ENCODE measurements around the gene MACROH2A1. TPM values are rescaled to one million over a fixed set of nuclear protein-coding genes. Genes with fewer than 3 reads are reported as not detected.

MACROH2A1 gene
- total and polyA plus RNA-seq, 2 donors from 2014 or later = 99.4 to 144 TPM

DNA sequence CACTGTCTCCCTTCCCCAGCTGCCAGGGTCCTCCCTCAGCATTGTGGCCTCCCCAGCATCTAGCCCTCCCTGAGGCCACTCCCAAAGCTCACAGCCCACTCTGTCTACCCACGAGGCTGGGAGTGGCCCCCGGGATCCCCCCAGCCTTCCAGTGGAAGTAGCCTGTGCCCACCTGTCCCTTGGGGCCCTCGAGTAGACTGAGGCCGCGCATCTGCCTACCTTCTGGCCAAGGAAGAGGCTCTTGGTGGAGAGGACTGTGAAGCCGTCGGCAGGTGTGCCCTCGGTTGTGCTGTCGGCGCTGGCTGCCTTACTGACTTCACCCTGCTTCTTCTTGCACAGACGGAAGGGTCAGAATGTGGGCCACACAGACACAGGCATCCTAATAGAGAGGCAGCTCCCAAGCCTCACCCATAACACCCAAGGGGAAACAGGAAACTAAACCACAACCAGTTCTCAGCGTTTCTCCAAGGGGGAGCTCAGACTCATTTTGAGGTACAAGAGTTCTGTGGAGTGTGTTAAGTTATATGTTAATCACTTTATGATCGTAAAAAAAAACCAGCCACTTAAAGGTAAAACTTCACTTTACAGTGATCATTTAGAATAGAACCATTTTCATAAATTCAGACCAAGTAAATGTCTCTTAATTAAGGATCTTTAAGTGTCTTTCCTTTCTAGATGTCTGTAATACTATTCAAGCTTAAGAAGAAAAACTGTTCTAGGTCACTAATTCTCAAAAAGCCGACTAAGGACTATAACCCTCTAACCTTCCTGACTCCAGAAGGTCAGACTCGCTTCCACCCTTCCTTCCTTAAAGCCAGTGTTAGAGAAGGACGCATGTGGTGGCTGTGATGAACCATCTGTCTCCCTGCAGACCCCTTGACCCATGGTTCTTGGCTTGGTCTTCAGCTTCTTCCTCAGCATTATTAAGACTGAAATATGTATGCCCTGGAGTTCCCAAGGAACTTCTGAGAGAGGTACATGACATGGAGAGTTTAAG lies 38.5 kb downstream of the MACROH2A1 start:
- Histone ChIP-seq H3K4me3 (ENCODE audit: low read length in 3 of 3) (no peak overlapping the region), H3K9me3 (ENCODE audit: control insufficient read depth in 2 of 3, insufficient read depth in 1 of 3, low read length in 3 of 3) (no peaks in the 10 kb centered on the region), H3K27ac (ENCODE audit: low read depth in 2 of 2, low read length in 2 of 2) (no peak overlapping the region), H3K9ac (ENCODE audit: low read length in 3 of 3) (no peak overlapping the region), H3K27me3 (ENCODE audit: control insufficient read depth, insufficient read depth, low read length) (no peaks in the 10 kb centered on the region), H3K36me3 (ENCODE audit: control insufficient read depth in 2 of 3, insufficient read depth in 3 of 3, low read length in 3 of 3) (peaks cover 0 to 8% (median 6%) of the 10 kb centered on the region in 3 donors), H3K4me1 (ENCODE audit: control insufficient read depth in 2 of 3, insufficient read depth in 2 of 3, low read depth in 1 of 3, low read length in 3 of 3) (peaks cover 0 to 5% (median 0%) of the 10 kb centered on the region in 3 donors)
- no peak for FAIRE-seq
- intact Hi-C loops (cut with DNase I) = no loop called here
- no peak for DNase-seq
- TF ChIP-seq, protein P1, sequence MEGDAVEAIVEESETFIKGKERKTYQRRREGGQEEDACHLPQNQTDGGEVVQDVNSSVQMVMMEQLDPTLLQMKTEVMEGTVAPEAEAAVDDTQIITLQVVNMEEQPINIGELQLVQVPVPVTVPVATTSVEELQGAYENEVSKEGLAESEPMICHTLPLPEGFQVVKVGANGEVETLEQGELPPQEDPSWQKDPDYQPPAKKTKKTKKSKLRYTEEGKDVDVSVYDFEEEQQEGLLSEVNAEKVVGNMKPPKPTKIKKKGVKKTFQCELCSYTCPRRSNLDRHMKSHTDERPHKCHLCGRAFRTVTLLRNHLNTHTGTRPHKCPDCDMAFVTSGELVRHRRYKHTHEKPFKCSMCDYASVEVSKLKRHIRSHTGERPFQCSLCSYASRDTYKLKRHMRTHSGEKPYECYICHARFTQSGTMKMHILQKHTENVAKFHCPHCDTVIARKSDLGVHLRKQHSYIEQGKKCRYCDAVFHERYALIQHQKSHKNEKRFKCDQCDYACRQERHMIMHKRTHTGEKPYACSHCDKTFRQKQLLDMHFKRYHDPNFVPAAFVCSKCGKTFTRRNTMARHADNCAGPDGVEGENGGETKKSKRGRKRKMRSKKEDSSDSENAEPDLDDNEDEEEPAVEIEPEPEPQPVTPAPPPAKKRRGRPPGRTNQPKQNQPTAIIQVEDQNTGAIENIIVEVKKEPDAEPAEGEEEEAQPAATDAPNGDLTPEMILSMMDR (IDR thresholded peaks at IDR 0.05; ENCODE audit: borderline replicate concordance, extremely low read depth, insufficient read depth) = no peak

DNA sequence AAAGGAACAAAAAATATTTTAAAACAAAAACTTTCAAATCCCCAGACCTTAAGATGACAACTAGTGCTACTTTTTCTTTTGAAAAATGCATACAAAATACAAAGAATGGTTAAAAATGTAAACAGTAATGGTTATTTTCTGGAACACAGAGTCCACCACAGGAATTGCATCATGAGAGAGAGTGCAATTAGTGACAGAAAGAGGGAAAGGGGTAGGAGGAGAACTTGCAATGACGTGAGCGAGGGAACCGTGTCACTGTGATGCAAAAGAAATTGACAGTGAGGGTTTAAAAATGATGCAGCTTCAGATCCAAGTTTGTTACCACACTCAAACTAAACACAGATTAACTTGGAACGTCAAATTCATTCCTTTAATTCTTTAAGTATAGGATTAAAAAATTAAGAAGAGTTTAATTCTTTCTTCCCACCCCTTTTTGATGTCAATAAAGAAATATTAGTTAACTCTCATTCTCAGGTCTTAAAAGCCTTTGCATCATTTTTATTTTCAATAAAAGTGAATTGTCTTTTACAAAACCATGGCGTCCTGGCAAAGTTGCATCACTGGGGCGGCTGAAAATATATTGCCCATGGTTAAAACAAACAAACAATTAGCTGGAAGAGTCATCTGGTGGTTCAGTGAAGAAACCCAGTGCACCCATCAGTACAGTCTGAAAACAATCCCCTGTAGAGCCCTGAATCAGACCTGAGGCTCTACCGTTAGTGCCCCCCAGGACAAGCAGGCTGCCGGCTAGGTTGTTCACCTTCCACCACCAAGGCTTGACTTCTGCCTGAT lies 39.5 kb downstream of the MACROH2A1 start:
- H3K9ac ChIP-seq (ENCODE audit: low read length in 3 of 3) = no peak overlapping the region
- TF ChIP-seq, protein P1 (IDR thresholded peaks at IDR 0.05; ENCODE audit: borderline replicate concordance, extremely low read depth, insufficient read depth) = no peak
- no peak overlapping the region for H3K4me3 ChIP-seq (ENCODE audit: low read length in 3 of 3)
- FAIRE-seq (no peak), DNase-seq (no peak)
- H3K27me3 ChIP-seq (ENCODE audit: control insufficient read depth, insufficient read depth, low read length) = no peaks in the 10 kb centered on the region
- peaks cover 0 to 5% (median 0%) of the 10 kb centered on the region in 3 donors for H3K4me1 ChIP-seq (ENCODE audit: control insufficient read depth in 2 of 3, insufficient read depth in 2 of 3, low read depth in 1 of 3, low read length in 3 of 3)
- H3K27ac ChIP-seq (ENCODE audit: low read depth in 2 of 2, low read length in 2 of 2) = no peak overlapping the region
- peaks cover 0 to 11% (median 6%) of the 10 kb centered on the region in 3 donors for H3K36me3 ChIP-seq (ENCODE audit: control insufficient read depth in 2 of 3, insufficient read depth in 3 of 3, low read length in 3 of 3)
- H3K9me3 ChIP-seq (ENCODE audit: control insufficient read depth in 2 of 3, insufficient read depth in 1 of 3, low read length in 3 of 3) = no peaks in the 10 kb centered on the region
- intact Hi-C loops (cut with DNase I) = no loop called here

DNA sequence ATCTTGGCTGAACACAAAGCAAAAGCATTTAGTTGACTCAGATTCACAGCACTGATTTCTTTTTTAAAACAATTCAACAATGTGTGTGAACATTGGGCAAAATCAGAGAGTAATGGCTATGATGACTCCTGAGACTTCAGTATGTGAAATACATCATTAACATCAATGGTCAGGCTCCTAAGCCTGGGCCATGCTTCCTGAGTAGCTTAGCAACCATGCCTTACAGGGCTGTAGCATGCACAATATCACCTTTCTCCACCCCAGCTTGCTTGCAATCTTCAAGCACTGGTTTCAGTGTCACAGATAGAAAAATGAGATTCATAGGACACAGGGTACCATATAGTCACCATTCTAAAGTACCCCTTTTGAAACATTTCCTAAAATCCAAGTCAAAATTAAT lies 41.3 kb downstream of the MACROH2A1 start:
- no peak for FAIRE-seq
- Histone ChIP-seq H3K9me3 (ENCODE audit: control insufficient read depth in 2 of 3, insufficient read depth in 1 of 3, low read length in 3 of 3) (no peaks in the 10 kb centered on the region), H3K4me1 (ENCODE audit: control insufficient read depth in 2 of 3, insufficient read depth in 2 of 3, low read depth in 1 of 3, low read length in 3 of 3) (peaks cover 0 to 5% (median 0%) of the 10 kb centered on the region in 3 donors), H3K27me3 (ENCODE audit: control insufficient read depth, insufficient read depth, low read length) (no peaks in the 10 kb centered on the region), H3K9ac (ENCODE audit: low read length in 3 of 3) (no peak overlapping the region), H3K27ac (ENCODE audit: low read depth in 2 of 2, low read length in 2 of 2) (no peak overlapping the region), H3K4me3 (ENCODE audit: low read length in 3 of 3) (no peak overlapping the region), H3K36me3 (ENCODE audit: control insufficient read depth in 2 of 3, insufficient read depth in 3 of 3, low read length in 3 of 3) (peaks cover 0 to 13% (median 10%) of the 10 kb centered on the region in 3 donors)
- intact Hi-C loops (cut with DNase I) = no loop called here
- DNase-seq = no peak
- TF ChIP-seq, protein P1 (IDR thresholded peaks at IDR 0.05; ENCODE audit: borderline replicate concordance, extremely low read depth, insufficient read depth) = no peak
